ENCODE results near the gene SUCO.
A peak's percentile ranks its signal among the peaks of the same experiment; 100 is the strongest.

The SUCO gene

GRCh38 chr1:172646653-172647052 lies 113.7 kb downstream of the SUCO start:
- DNase-seq (ENCODE audit: low read depth), result peak; percentile 86

- no peak for DNase-seq (ENCODE audit: low read depth)
These were observed 114.2 kb downstream of the SUCO start for GRCh38 chr1:172647110-172647564.

- no peak for DNase-seq (ENCODE audit: low read depth)
These were observed 115.0 kb downstream of the SUCO start for GRCh38 chr1:172647987-172648386.

GRCh38 chr1:172650474-172651193 lies 117.7 kb downstream of the SUCO start:
- no peak for DNase-seq (ENCODE audit: low read depth)

GRCh38 chr1:172653015-172653709 lies 120.2 kb downstream of the SUCO start:
- peak; percentile 56 for DNase-seq (ENCODE audit: low read depth)

- DNase-seq (ENCODE audit: low read depth), result peak; percentile 63
These were observed 121.6 kb downstream of the SUCO start for GRCh38 chr1:172654535-172654934.

GRCh38 chr1:172656576-172656975 lies 123.6 kb downstream of the SUCO start:
- DNase-seq (ENCODE audit: low read depth), result no peak

- DNase-seq (ENCODE audit: low read depth), result no peak
These were observed 124.6 kb downstream of the SUCO start for GRCh38 chr1:172657586-172657985.

GRCh38 chr1:172658871-172659453 lies 126.0 kb downstream of the SUCO start, which contains the start of gene FASLG:
Gene FASLG, plus strand, starts transcription at chr1:172659103. Its CDS starts 99 bp downstream, at chr1:172659202.
- DNase-seq (ENCODE audit: low read depth), result no peak

- no peak for DNase-seq (ENCODE audit: low read depth)
These were observed 128.2 kb downstream of the SUCO start for GRCh38 chr1:172661107-172661506.

All from amniotic epithelial cell (primary cell).